IMR-90 (cell line): Measurements from ENCODE around the gene PSMC3. TPM values are rescaled to one million over a fixed set of nuclear protein-coding genes. Genes with fewer than 3 reads are reported as not detected.
A peak's percentile ranks its signal among the peaks of the same experiment; 100 is the strongest.

ENCODE experiments used
- ATAC-seq: fragments of 200-7000 bp; cut with Tn5 transposase; 2 replicates; pipeline ENCODE4 v1.9.1; 2020; ENCODE audit warnings: low read depth, mild to moderate bottlenecking, moderate library complexity
- BruUV-seq: library from RNA; stranded (reverse); fragments of 400-500 nt; replicated peaks from 2 replicates; lab custom pipeline; 2021; lab: Mats Ljungman, UMichigan
- CTCF ChIA-PET: fragments of 300-600 bp; formaldehyde crosslinking; extraction: SDS; loops from one replicate; lab custom pipeline; 2021; ENCODE audit warnings: antibody characterized with exemption; lab: Yijun Ruan, JAX
- POLR2A ChIA-PET: fragments of 300-600 bp; sonication (Branson Sonifier 250); formaldehyde crosslinking; loops from one replicate; lab custom pipeline; 2022; ENCODE audit warnings: antibody characterized with exemption; ENCODE audit not compliant: unreplicated experiment; lab: Charles Lee
- DNase-seq: peaks from one replicate; pipeline ENCODE4 v3.0.0; 2013
- H2AFZ ChIP-seq: replicated peaks from 2 replicates; pipeline ENCODE3; 2013; ENCODE audit warnings: low read length, mild to moderate bottlenecking; ENCODE audit not compliant: poor library complexity
- H2AK5ac ChIP-seq: 2 replicates; pipeline ENCODE4 v1.6.1; 2013; ENCODE audit warnings: low read depth, low read length, inconsistent platforms
- H2AK9ac ChIP-seq: replicated peaks from 2 replicates; pipeline ENCODE3; 2013; ENCODE audit warnings: mild to moderate bottlenecking, low read depth, low read length, moderate library complexity; ENCODE audit not compliant: poor library complexity
- H2BK120ac ChIP-seq: 2 replicates; pipeline ENCODE4 v1.6.1; 2013; ENCODE audit warnings: low read depth, low read length, inconsistent platforms
- H2BK15ac ChIP-seq: 3 replicates; pipeline ENCODE4 v1.6.1; 2013; ENCODE audit warnings: low read depth, low read length, inconsistent platforms
- H2BK20ac ChIP-seq: 2 replicates; pipeline ENCODE4 v1.6.1; 2013; ENCODE audit warnings: low read depth, mild to moderate bottlenecking, inconsistent platforms, low read length, moderate library complexity
- H2BK5ac ChIP-seq: 2 replicates; pipeline ENCODE4 v1.6.1; 2013; ENCODE audit warnings: mild to moderate bottlenecking, low read depth, low read length, inconsistent platforms; ENCODE audit not compliant: poor library complexity, severe bottlenecking
- H3K14ac ChIP-seq: replicated peaks from 2 replicates; pipeline ENCODE4 v1.6.1; 2013; ENCODE audit warnings: low read depth, low read length, inconsistent platforms
- H3K18ac ChIP-seq: 2 replicates; pipeline ENCODE4 v1.6.1; 2013; ENCODE audit warnings: low read depth, low read length, control low read depth
- H3K23ac ChIP-seq: 2 replicates; pipeline ENCODE4 v1.6.1; 2013; ENCODE audit warnings: low read depth, low read length, inconsistent platforms
- H3K27ac ChIP-seq: 2 replicates; pipeline ENCODE4 v1.5.1; 2013; ENCODE audit warnings: mild to moderate bottlenecking, control low read depth, low read length; ENCODE audit not compliant: insufficient read depth
- H3K27me3 ChIP-seq: 2 replicates; pipeline ENCODE4 v1.6.1; 2013; ENCODE audit warnings: low read length; ENCODE audit not compliant: control insufficient read depth, insufficient read depth
- H3K36me3 ChIP-seq: 2 replicates; pipeline ENCODE4 v1.6.1; 2013; ENCODE audit warnings: low read length, mixed read lengths; ENCODE audit not compliant: control insufficient read depth, insufficient read depth
- H3K4ac ChIP-seq: 2 replicates; pipeline ENCODE4 v1.6.1; 2013; ENCODE audit warnings: low read depth, low read length, inconsistent platforms
- H3K4me1 ChIP-seq: 2 replicates; pipeline ENCODE4 v1.6.1; 2013; ENCODE audit warnings: low read length, mixed read lengths; ENCODE audit not compliant: control insufficient read depth, insufficient read depth
- H3K4me2 ChIP-seq: 2 replicates; pipeline ENCODE4 v1.6.1; 2013; ENCODE audit warnings: low read depth, mild to moderate bottlenecking, control low read depth, low read length, moderate library complexity
- H3K4me3 ChIP-seq: 2 replicates; pipeline ENCODE4 v1.5.1; 2013; ENCODE audit warnings: low read depth, mild to moderate bottlenecking, control low read depth, low read length, moderate library complexity; ENCODE audit not compliant: insufficient read depth
- H3K56ac ChIP-seq: 2 replicates; pipeline ENCODE4 v1.6.1; 2013; ENCODE audit warnings: low read length, inconsistent platforms; ENCODE audit not compliant: insufficient read depth; ENCODE audit errors: extremely low read depth
- H3K79me1 ChIP-seq, 2 experiments: 2 replicates each; pipeline ENCODE4 v1.6.1; 2013; ENCODE audit warnings: low read length in 2 of 2, inconsistent platforms in 1 of 2, low read depth in 1 of 2
- H3K9ac ChIP-seq: 2 replicates; pipeline ENCODE4 v1.6.1; 2013; ENCODE audit warnings: low read depth, low read length, control low read depth
- H3K9me1 ChIP-seq: 2 replicates; pipeline ENCODE4 v1.6.1; 2013; ENCODE audit warnings: low read length, inconsistent platforms; ENCODE audit not compliant: insufficient read depth
- H3K9me3 ChIP-seq: 2 replicates; pipeline ENCODE4 v1.6.1; 2013; ENCODE audit warnings: low read length; ENCODE audit not compliant: control insufficient read depth, insufficient read depth
- H4K20me1 ChIP-seq: 2 replicates; pipeline ENCODE4 v1.6.1; 2013; ENCODE audit warnings: low read length, inconsistent platforms; ENCODE audit not compliant: insufficient read depth
- H4K5ac ChIP-seq: 2 replicates; pipeline ENCODE4 v1.6.1; 2013; ENCODE audit warnings: mild to moderate bottlenecking, low read depth, low read length, control low read depth
- H4K8ac ChIP-seq, 2 experiments: 2 replicates each; pipeline ENCODE4 v1.6.1; 2013; ENCODE audit warnings: low read depth in 2 of 2, low read length in 2 of 2, control low read depth in 1 of 2, inconsistent platforms in 1 of 2
- H4K91ac ChIP-seq: 2 replicates; pipeline ENCODE4 v1.6.1; 2013; ENCODE audit warnings: low read depth, low read length, inconsistent platforms; ENCODE audit not compliant: insufficient read depth
- BHLHE40 ChIP-seq: fragments of 150-350 bp; IDR thresholded peaks from 2 replicates; pipeline ENCODE4 v1.6.1; 2016; ENCODE audit warnings: mild to moderate bottlenecking, low read depth, low read length
- CEBPB ChIP-seq: IDR thresholded peaks from 2 replicates; pipeline ENCODE4 v1.6.1; 2012; ENCODE audit warnings: low read depth, low read length, improper control_type of control experiment
- CHD1 ChIP-seq: IDR thresholded peaks from 2 replicates; pipeline ENCODE4 v1.6.1; 2012; ENCODE audit warnings: low read depth, low read length, improper control_type of control experiment
- CTCF ChIP-seq: conservative IDR thresholded peaks from 2 replicates; pipeline ENCODE4 v1.5.1; 2012; ENCODE audit warnings: mild to moderate bottlenecking, low read depth, low read length, improper control_type of control experiment
- FOS ChIP-seq: fragments of 150-350 bp; IDR thresholded peaks from 2 replicates; pipeline ENCODE4 v1.6.1; 2016; ENCODE audit warnings: low read depth, low read length
- MAFK ChIP-seq: IDR thresholded peaks from 2 replicates; pipeline ENCODE4 v1.6.1; 2012; ENCODE audit warnings: low read depth, low read length, improper control_type of control experiment
- MAZ ChIP-seq: IDR thresholded peaks from 2 replicates; pipeline ENCODE4 v1.6.1; 2012; ENCODE audit warnings: low read depth, mild to moderate bottlenecking, low read length, improper control_type of control experiment, moderate library complexity, borderline replicate concordance
- MXI1 ChIP-seq: IDR thresholded peaks from 2 replicates; pipeline ENCODE4 v1.6.1; 2012; ENCODE audit warnings: low read depth, mild to moderate bottlenecking, low read length, moderate library complexity, borderline replicate concordance
- NFE2L2 ChIP-seq: fragments of 150-350 bp; IDR thresholded peaks from 2 replicates; pipeline ENCODE4 v1.6.1; 2016; ENCODE audit warnings: low read depth, mild to moderate bottlenecking, low read length
- POLR2A ChIP-seq: IDR thresholded peaks from 2 replicates; pipeline ENCODE4 v1.6.1; 2012; ENCODE audit warnings: mild to moderate bottlenecking, low read depth, low read length
- RAD21 ChIP-seq: IDR thresholded peaks from 2 replicates; pipeline ENCODE4 v1.6.1; 2012; ENCODE audit warnings: low read length, improper control_type of control experiment
- RCOR1 ChIP-seq: IDR thresholded peaks from 2 replicates; pipeline ENCODE4 v1.6.1; 2012; ENCODE audit warnings: mild to moderate bottlenecking, low read length, improper control_type of control experiment; ENCODE audit not compliant: insufficient replicate concordance
- RFX5 ChIP-seq: IDR thresholded peaks from 2 replicates; pipeline ENCODE4 v1.8.0; 2012; ENCODE audit warnings: low read depth, mild to moderate bottlenecking, low read length, moderate library complexity
- SMC3 ChIP-seq: fragments of 150-350 bp; IDR thresholded peaks from 2 replicates; pipeline ENCODE4 v1.6.1; 2016; ENCODE audit warnings: low read depth, mild to moderate bottlenecking, antibody characterized with exemption, low read length, moderate library complexity
- USF2 ChIP-seq: fragments of 150-350 bp; IDR thresholded peaks from 2 replicates; pipeline ENCODE4 v1.6.1; 2017; ENCODE audit warnings: mild to moderate bottlenecking, antibody characterized with exemption, low read length, low read depth
- WGBS, 2 experiments: methylation state at CpG; one replicate each; pipeline versions ENCODE4 v1.1.5 to v1.1.7; 2013; ENCODE audit warnings: missing lambda C conversion rate in 2 of 2; ENCODE audit not compliant: insufficient read length in 1 of 2; ENCODE audit errors: extremely low coverage in 2 of 2; 5-methylcytosine and 5-hydroxymethylcytosine counted together
- dilution Hi-C: fragments of 300-500 bp; cut with HindIII; formaldehyde crosslinking; loops from one replicate; pipeline ENCODE4 v1.14.3; 2018; ENCODE audit warnings: low sequenced_read_pairs; ENCODE audit not compliant: unreplicated experiment
- in situ Hi-C: fragments of 300-500 bp; cut with MboI; formaldehyde crosslinking; loops from 3 replicates; pipeline ENCODE4 v1.14.3; 2019; ENCODE audit warnings: low sequenced_read_pairs, inconsistent platforms, mixed read lengths
- intact Hi-C: fragments of 100-400 bp; cut with micrococcal nuclease; formaldehyde crosslinking; loops from 2 replicates; pipeline ENCODE4 v1.10.0; 2022
- polyA plus RNA-seq, 3 experiments: library from polyadenylated mRNA; depleted of rRNA; stranded (reverse); fragments of >200 nt; gene quantifications; 2 replicates each; pipeline ENCODE4 v1.2.3, GENCODE V29; 2012; ENCODE audit warnings: low replicate concordance in 1 of 3
- total RNA-seq: library from RNA; depleted of rRNA; stranded (reverse); fragments of >200 nt; gene quantifications from 2 replicates; pipeline ENCODE4 v1.2.3, GENCODE V29; 2012

PSMC3 gene
- total and polyA plus RNA-seq, 2 of the 4 experiments (the other 2 are of a cell fraction) = 238 to 253 TPM

- no peak overlapping the region for H2BK120ac ChIP-seq
- 17% methylated on average over 1 of the region's 8 CpGs; no CpG with 5 or more reads in 1 of the 2 experiments for WGBS, 2 experiments
- DNase-seq = no peak
- peaks cover 8% of the 10 kb centered on the region for H3K4me1 ChIP-seq
- H2AFZ ChIP-seq = peak overlapping the region; percentile 69
- H3K9me3 ChIP-seq = no peaks in the 10 kb centered on the region
- no peak overlapping the region for H2BK20ac ChIP-seq
- no peak overlapping the region for H2BK5ac ChIP-seq
- H3K27me3 ChIP-seq = no peaks in the 10 kb centered on the region
- no peak overlapping the region for H4K91ac ChIP-seq
- H2AK9ac ChIP-seq = no peak overlapping the region
- peak; percentile 40 for ATAC-seq
- no peak overlapping the region for H3K23ac ChIP-seq
- H3K14ac ChIP-seq = no peak overlapping the region
- H3K36me3 ChIP-seq = no peaks in the 10 kb centered on the region
- no peak overlapping the region for H2AK5ac ChIP-seq
- no peak for TF ChIP-seq BHLHE40
- TF ChIP-seq USF2 = no peak
- TF ChIP-seq MXI1 = no peak
- TF ChIP-seq RAD21 = no peak
- no peak for TF ChIP-seq CHD1
- TF ChIP-seq POLR2A = no peak
- TF ChIP-seq SMC3 = no peak
- no peak for TF ChIP-seq RCOR1
- TF ChIP-seq CEBPB = no peak
- TF ChIP-seq NFE2L2 = no peak
- no peak for TF ChIP-seq MAFK
- TF ChIP-seq MAZ = no peak
- no peak for TF ChIP-seq CTCF
- TF ChIP-seq FOS = no peak
- no peak for TF ChIP-seq RFX5
- no TSS peak for BruUV-seq
- H3K56ac ChIP-seq = no peak overlapping the region
- no peak overlapping the region for H2BK15ac ChIP-seq
- no peaks in the 10 kb centered on the region for H3K9me1 ChIP-seq
- peak overlapping the region; percentile 9 to 51; a peak in 2 of 4 replicates for H4K8ac ChIP-seq
- H4K5ac ChIP-seq = no peak overlapping the region; the same call in 1 of the 2 replicates
- H3K18ac ChIP-seq = no peak overlapping the region
- H3K9ac ChIP-seq = no peak overlapping the region
- H3K79me1 ChIP-seq = no peaks in the 10 kb centered on the region
- in situ Hi-C loops = no loop called here
- intact Hi-C loops = no loop called here
- ChIA-PET CTCF (no interaction called here), POLR2A (no interaction called here)
- dilution Hi-C loops = no loop called here
- H3K27ac ChIP-seq = no peak overlapping the region
- H4K20me1 ChIP-seq = no peaks in the 10 kb centered on the region
- no peak overlapping the region; the same call in 1 of the 2 replicates for H3K4me2 ChIP-seq
- H3K4ac ChIP-seq = no peak overlapping the region
- no peak overlapping the region for H3K4me3 ChIP-seq
These were observed 25.4 kb downstream of the PSMC3 start for GRCh38 chr11:47400768-47401279.
